Measurements from ENCODE around the gene FNDC3B. TPM values are rescaled to one million over a fixed set of nuclear protein-coding genes. Genes with fewer than 3 reads are reported as not detected.

Gene FNDC3B
- total and polyA plus RNA-seq, 2 donors (not counting 3 experiments of a cell fraction or from before 2014, with no cell fraction given), result 91.6 to 295 TPM

DNA sequence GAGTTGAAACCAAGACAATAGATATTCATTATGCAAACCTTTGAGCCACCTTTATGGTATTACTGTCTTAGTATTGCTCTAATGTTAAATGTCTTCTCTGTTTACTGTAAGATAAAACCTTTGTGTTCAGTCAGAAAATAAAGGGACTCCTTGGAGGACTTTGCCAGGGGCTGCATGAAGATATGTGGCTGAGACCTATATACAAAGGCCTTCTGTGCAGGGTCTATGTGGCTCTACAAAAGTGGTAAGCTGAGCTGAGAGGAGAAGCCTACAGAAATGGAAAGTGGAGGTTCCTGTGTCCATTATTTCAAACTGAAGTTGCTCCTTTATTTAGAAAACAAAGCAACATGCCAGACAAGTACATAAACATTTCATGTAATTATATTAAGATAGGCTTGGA is 131.5 kb downstream of the FNDC3B start:
- H2AFZ ChIP-seq (ENCODE audit: low read depth, low read length), result no peak overlapping the region
- H4K20me1 ChIP-seq (replicated peaks; ENCODE audit: control insufficient read depth, extremely low read depth, insufficient read depth, low read length), result peaks cover 7% of the 10 kb centered on the region
- ChIA-PET POLR2A (interaction anchor here (0.7 kb wide), 1 partner anchor 21 kb away, joined by 3 read pairs; no protein-coding TSS in a partner anchor), CTCF (no interaction called here)
- no peaks in the 10 kb centered on the region for H3K9me1 ChIP-seq (replicated peaks; ENCODE audit: control insufficient read depth, extremely low read depth, insufficient read depth, low read length)
- H3K36me3 ChIP-seq (ENCODE audit: control insufficient read depth in 2 of 2, extremely low read depth in 1 of 2, insufficient read depth in 2 of 2, low read length in 2 of 2), result peaks cover 8 to 9% of the 10 kb centered on the region in 2 experiments
- FAIRE-seq (no peak), DNase-seq (ENCODE audit: low read depth, low spot score) (no peak)
- no peak overlapping the region for H3K27ac ChIP-seq (ENCODE audit: insufficient read depth, low read depth, low read length)
- no peak overlapping the region for H3K4me3 ChIP-seq (replicated peaks in 1 of 3; ENCODE audit: insufficient read depth in 1 of 3, low read depth in 1 of 3, low read length in 3 of 3)
- H3K4me1 ChIP-seq (ENCODE audit: control insufficient read depth, extremely low read depth, insufficient read depth, low read length), result peaks cover 43% of the 10 kb centered on the region
- dilution Hi-C loops (cut with MboI; ENCODE audit: extremely low pct_ligation_motif_present, low sequenced_read_pairs), result no loop called here
- H3K9ac ChIP-seq (replicated peaks; ENCODE audit: extremely low read depth, insufficient read depth, low read length), result no peak overlapping the region
- no peak overlapping the region for H3K4me2 ChIP-seq (ENCODE audit: insufficient read depth, low read length)
- no TSS peak for BruUV-seq (replicated peaks)
- TF ChIP-seq FOS (IDR thresholded peaks at IDR 0.05; ENCODE audit: borderline replicate concordance, insufficient read depth, low read length) (no peak), MYC (IDR thresholded peaks at IDR 0.05; ENCODE audit: low read depth, low read length) (no peak), POLR2A (IDR thresholded peaks at IDR 0.05; ENCODE audit: low read depth, low read length) (no peak), POLR2AphosphoS5 (IDR thresholded peaks at IDR 0.05; ENCODE audit: insufficient read depth, low read depth, low read length) (no peak), JUN (IDR thresholded peaks at IDR 0.05; ENCODE audit: borderline replicate concordance, insufficient read depth, insufficient read length, low read depth) (no peak)
- H3K9me3 ChIP-seq (replicated peaks; ENCODE audit: control insufficient read depth, insufficient read depth, low read length), result no peaks in the 10 kb centered on the region
- H3K27me3 ChIP-seq (ENCODE audit: control insufficient read depth in 2 of 2, insufficient read depth in 2 of 2, low read length in 2 of 2), result no peaks in the 10 kb centered on the region
- H3K79me2 ChIP-seq (ENCODE audit: control insufficient read depth, insufficient read depth, low read length), result peaks cover 86% of the 10 kb centered on the region
- intact Hi-C loops (cut with micrococcal nuclease), result no loop called here

- Histone ChIP-seq H3K9ac (replicated peaks; ENCODE audit: extremely low read depth, insufficient read depth, low read length) (no peak overlapping the region), H3K27me3 (ENCODE audit: control insufficient read depth in 2 of 2, insufficient read depth in 2 of 2, low read length in 2 of 2) (no peaks in the 10 kb centered on the region), H3K9me3 (replicated peaks; ENCODE audit: control insufficient read depth, insufficient read depth, low read length) (no peaks in the 10 kb centered on the region), H3K79me2 (ENCODE audit: control insufficient read depth, insufficient read depth, low read length) (peaks cover 86% of the 10 kb centered on the region), H3K4me3 (replicated peaks in 1 of 3; ENCODE audit: insufficient read depth in 1 of 3, low read depth in 1 of 3, low read length in 3 of 3) (no peak overlapping the region), H3K9me1 (replicated peaks; ENCODE audit: control insufficient read depth, extremely low read depth, insufficient read depth, low read length) (no peaks in the 10 kb centered on the region), H3K27ac (ENCODE audit: insufficient read depth, low read depth, low read length) (no peak overlapping the region), H4K20me1 (replicated peaks; ENCODE audit: control insufficient read depth, extremely low read depth, insufficient read depth, low read length) (peaks cover 2% of the 10 kb centered on the region), H2AFZ (ENCODE audit: low read depth, low read length) (no peak overlapping the region), H3K4me2 (ENCODE audit: insufficient read depth, low read length) (no peak overlapping the region), H3K4me1 (ENCODE audit: control insufficient read depth, extremely low read depth, insufficient read depth, low read length) (peaks cover 50% of the 10 kb centered on the region), H3K36me3 (ENCODE audit: control insufficient read depth in 2 of 2, extremely low read depth in 1 of 2, insufficient read depth in 2 of 2, low read length in 2 of 2) (peaks cover 8 to 9% of the 10 kb centered on the region in 2 experiments)
- FAIRE-seq, result no peak
- BruUV-seq (replicated peaks), result no TSS peak
- dilution Hi-C loops (cut with MboI; ENCODE audit: extremely low pct_ligation_motif_present, low sequenced_read_pairs), result no loop called here
- TF ChIP-seq POLR2A (IDR thresholded peaks at IDR 0.05; ENCODE audit: low read depth, low read length) (no peak), POLR2AphosphoS5 (IDR thresholded peaks at IDR 0.05; ENCODE audit: insufficient read depth, low read depth, low read length) (no peak), GATA2 (IDR thresholded peaks at IDR 0.05; ENCODE audit: insufficient read depth, insufficient read length, low read depth, low read length) (no peak), JUN (IDR thresholded peaks at IDR 0.05; ENCODE audit: borderline replicate concordance, insufficient read depth, insufficient read length, low read depth) (no peak)
- TF ChIP-seq, protein P1, sequence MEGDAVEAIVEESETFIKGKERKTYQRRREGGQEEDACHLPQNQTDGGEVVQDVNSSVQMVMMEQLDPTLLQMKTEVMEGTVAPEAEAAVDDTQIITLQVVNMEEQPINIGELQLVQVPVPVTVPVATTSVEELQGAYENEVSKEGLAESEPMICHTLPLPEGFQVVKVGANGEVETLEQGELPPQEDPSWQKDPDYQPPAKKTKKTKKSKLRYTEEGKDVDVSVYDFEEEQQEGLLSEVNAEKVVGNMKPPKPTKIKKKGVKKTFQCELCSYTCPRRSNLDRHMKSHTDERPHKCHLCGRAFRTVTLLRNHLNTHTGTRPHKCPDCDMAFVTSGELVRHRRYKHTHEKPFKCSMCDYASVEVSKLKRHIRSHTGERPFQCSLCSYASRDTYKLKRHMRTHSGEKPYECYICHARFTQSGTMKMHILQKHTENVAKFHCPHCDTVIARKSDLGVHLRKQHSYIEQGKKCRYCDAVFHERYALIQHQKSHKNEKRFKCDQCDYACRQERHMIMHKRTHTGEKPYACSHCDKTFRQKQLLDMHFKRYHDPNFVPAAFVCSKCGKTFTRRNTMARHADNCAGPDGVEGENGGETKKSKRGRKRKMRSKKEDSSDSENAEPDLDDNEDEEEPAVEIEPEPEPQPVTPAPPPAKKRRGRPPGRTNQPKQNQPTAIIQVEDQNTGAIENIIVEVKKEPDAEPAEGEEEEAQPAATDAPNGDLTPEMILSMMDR (IDR thresholded peaks at IDR 0.05; ENCODE audit: extremely low read depth in 1 of 2, insufficient read depth in 1 of 2, low read depth in 1 of 2, low read length in 2 of 2), result no peak
- intact Hi-C loops (cut with micrococcal nuclease), result no loop called here
- CTCF ChIA-PET, result no interaction called here
- no peak for DNase-seq (ENCODE audit: low read depth, low spot score)
- POLR2A ChIA-PET, result no interaction called here
Measured at GRCh38 chr3:172171396-172172075, 132.2 kb downstream of the FNDC3B start.
